Neutrophil (primary cell): ENCODE data around the gene GLS.
"Not testable (repeated sequence)": the region's sequence is repeated elsewhere in the genome, so short reads cannot be mapped to it uniquely, and the experiment has no call there.

Source experiments
- H3K27ac ChIP-seq: fragments of 200-600 bp; sonication (generic); 2 replicates; pipeline ENCODE4 v1.5.1; 2016; ENCODE audit warnings: mild to moderate bottlenecking, moderate library complexity
- H3K27me3 ChIP-seq: fragments of 200-600 bp; sonication (generic); 2 replicates; pipeline ENCODE4 v1.6.0; 2016; ENCODE audit warnings: mild to moderate bottlenecking
- H3K36me3 ChIP-seq: fragments of 200-600 bp; sonication (generic); 2 replicates; pipeline ENCODE4 v1.5.1; 2017
- H3K4me1 ChIP-seq, 2 experiments: fragments of 200-600 bp in 1 of 2; sonication (generic) in 1 of 2; 1 replicate in 1 of 2; 2 replicates in 1 of 2; pipeline versions ENCODE4 v1.5.1 to v1.6.1; 2013 to 2016; ENCODE audit warnings: low read depth in 1 of 2, low read length in 1 of 2, mild to moderate bottlenecking in 1 of 2, moderate library complexity in 1 of 2; ENCODE audit not compliant: control insufficient read depth in 1 of 2, insufficient read depth in 1 of 2
- H3K4me3 ChIP-seq, 2 experiments: fragments of 200-600 bp in 1 of 2; sonication (generic) in 1 of 2; 1 replicate in 1 of 2; 2 replicates in 1 of 2; pipeline ENCODE4 v1.5.1; 2013 to 2016; ENCODE audit warnings: low read depth in 1 of 2, low read length in 1 of 2, mild to moderate bottlenecking in 1 of 2, moderate library complexity in 1 of 2
- H3K9me3 ChIP-seq: fragments of 200-600 bp; sonication (generic); 2 replicates; pipeline ENCODE4 v1.5.1; 2016
- TF ChIP-seq, protein P1 (sequence below): fragments of 200-600 bp; sonication (generic); IDR thresholded peaks from 2 replicates; pipeline ENCODE4 v1.5.1; 2016; ENCODE audit warnings: antibody characterized with exemption

Gene GLS

DNA sequence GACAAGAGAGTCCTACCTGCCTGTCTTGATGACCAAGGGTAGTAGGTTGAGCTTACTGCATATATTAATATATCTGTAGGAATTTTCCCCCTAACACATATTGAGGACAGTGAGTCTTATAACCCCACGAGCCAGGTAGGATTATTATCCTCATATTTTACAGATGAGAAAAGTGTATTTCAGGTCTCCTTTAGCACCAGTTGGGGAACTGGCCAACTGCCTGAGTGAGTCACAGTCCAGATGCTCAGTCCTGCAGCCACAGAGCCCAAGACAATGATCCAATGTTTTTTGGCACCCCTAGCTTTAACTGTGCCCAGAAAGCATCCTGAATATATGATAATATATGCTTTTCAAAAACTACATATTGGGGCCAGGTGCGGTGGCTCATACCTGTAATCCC is 30.8 kb upstream of the GLS start:
- TF ChIP-seq, protein P1, sequence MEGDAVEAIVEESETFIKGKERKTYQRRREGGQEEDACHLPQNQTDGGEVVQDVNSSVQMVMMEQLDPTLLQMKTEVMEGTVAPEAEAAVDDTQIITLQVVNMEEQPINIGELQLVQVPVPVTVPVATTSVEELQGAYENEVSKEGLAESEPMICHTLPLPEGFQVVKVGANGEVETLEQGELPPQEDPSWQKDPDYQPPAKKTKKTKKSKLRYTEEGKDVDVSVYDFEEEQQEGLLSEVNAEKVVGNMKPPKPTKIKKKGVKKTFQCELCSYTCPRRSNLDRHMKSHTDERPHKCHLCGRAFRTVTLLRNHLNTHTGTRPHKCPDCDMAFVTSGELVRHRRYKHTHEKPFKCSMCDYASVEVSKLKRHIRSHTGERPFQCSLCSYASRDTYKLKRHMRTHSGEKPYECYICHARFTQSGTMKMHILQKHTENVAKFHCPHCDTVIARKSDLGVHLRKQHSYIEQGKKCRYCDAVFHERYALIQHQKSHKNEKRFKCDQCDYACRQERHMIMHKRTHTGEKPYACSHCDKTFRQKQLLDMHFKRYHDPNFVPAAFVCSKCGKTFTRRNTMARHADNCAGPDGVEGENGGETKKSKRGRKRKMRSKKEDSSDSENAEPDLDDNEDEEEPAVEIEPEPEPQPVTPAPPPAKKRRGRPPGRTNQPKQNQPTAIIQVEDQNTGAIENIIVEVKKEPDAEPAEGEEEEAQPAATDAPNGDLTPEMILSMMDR: no peak
- H3K4me1 ChIP-seq: no peaks in the 10 kb centered on the region
- no peaks in the 10 kb centered on the region for H3K27me3 ChIP-seq
- H3K4me3 ChIP-seq: no peak overlapping the region
- H3K36me3 ChIP-seq: no peaks in the 10 kb centered on the region
- H3K9me3 ChIP-seq: no peaks in the 10 kb centered on the region
- H3K27ac ChIP-seq: no peak overlapping the region

DNA sequence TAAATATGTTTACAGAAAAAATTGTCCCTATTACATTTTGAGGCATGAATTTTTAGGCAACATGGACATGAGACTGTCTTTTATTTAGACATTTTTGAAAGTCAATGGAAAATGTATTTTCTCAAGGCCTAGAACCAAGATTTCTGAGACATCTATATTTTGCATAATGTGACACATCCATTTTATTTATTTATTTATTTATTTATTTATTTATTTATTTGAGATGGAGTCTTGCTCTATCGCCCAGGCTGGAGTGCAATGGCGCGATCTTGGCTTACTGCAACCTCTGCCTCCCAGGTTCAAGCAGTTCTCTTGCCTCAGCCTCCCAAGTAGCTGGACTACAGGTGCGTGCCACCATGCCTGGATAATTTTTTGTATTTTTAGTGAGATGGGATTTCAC is 27.6 kb upstream of the GLS start:
- H3K4me1 ChIP-seq, H3K27me3 ChIP-seq, H3K27ac ChIP-seq, H3K36me3 ChIP-seq, H3K9me3 ChIP-seq, H3K4me3 ChIP-seq: not testable (repeated sequence)

DNA sequence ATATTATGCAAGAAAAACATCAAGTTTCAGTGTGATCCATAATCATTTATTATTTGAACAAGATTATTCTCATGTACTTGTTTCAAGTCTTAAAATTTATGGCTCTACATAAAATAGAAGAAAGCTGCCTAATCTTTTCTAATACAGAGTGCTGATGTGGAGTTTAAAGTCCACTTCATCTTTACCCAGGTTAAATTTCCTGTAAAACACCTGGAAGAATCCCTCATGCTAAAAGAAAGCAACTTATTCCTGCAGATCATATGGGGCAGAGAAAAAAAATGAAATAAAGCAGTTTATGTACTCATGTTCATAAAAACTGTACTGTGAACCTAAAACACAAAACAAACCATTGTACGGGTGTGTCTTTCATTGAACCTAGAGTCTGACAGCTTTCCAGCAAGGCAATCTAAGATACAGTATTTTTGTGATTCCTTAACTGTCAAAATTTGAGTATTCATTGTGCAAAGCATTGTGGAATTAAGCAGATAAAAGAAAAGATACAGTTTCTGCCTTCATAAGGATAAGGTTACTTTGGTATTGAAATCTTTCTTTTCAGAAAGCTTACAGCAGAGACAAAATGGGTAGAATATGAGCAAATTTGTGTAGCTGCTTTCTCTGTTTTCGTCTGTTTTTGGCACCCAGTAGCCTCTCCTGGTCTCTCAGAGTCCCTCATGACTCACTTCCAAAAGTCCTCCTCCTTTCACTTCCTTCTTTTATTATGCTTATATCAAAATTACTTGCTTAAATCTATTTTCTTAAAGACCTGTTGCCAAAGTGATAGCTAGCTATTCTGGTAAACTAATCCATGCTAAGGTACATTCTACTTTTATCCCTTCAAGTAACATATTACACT is 26.9 kb upstream of the GLS start:
- H3K27me3 ChIP-seq: no peaks in the 10 kb centered on the region
- no peak overlapping the region for H3K27ac ChIP-seq
- H3K36me3 ChIP-seq: no peaks in the 10 kb centered on the region
- H3K4me1 ChIP-seq: no peaks in the 10 kb centered on the region
- H3K4me3 ChIP-seq: no peak overlapping the region
- TF ChIP-seq, protein P1: no peak
- no peaks in the 10 kb centered on the region for H3K9me3 ChIP-seq

DNA sequence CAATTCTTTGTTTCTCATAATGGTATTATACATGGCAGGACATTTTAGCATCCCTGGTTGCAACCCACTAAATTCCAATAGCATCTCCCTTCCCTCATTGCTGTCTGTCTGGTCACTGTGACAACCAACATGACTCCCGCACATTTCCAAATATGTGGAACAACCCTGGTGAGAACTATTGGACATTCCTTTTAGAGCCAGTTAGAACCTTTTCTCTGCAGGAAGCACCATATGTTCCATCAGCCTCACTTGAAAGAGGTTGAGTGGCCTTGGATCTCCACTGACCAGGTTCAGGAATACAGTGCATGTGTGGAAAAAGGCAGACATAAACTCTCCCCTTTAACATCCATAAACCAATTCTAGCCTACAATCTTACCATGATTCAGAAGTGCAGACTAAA is 25.9 kb upstream of the GLS start:
- Histone ChIP-seq H3K4me3 (no peak overlapping the region), H3K27me3 (no peaks in the 10 kb centered on the region), H3K36me3 (no peaks in the 10 kb centered on the region), H3K27ac (no peak overlapping the region), H3K9me3 (no peaks in the 10 kb centered on the region), H3K4me1 (no peaks in the 10 kb centered on the region)
- TF ChIP-seq, protein P1: no peak

DNA sequence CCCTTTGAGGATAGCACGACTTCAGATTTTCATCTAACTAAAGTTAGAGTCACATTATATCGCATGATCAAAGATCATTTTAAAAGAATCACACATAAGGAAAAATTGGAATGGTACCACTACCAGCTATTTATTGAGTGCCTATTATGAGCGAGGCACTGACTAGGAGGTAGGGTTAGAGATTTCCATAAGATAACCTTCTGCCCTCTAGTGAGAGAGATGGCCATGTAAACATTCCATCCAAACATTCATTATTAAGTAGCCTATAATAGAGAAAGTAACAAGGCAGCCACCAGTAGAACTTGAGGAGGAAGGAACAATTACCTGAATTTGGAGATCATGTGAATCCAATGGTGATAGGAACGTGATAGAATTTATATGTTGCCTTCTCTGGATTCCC is 25.4 kb upstream of the GLS start:
- TF ChIP-seq, protein P1: no peak
- H3K4me3 ChIP-seq: no peak overlapping the region
- H3K27ac ChIP-seq: no peak overlapping the region
- H3K9me3 ChIP-seq: no peaks in the 10 kb centered on the region
- no peaks in the 10 kb centered on the region for H3K36me3 ChIP-seq
- no peaks in the 10 kb centered on the region for H3K27me3 ChIP-seq
- H3K4me1 ChIP-seq: no peaks in the 10 kb centered on the region

DNA sequence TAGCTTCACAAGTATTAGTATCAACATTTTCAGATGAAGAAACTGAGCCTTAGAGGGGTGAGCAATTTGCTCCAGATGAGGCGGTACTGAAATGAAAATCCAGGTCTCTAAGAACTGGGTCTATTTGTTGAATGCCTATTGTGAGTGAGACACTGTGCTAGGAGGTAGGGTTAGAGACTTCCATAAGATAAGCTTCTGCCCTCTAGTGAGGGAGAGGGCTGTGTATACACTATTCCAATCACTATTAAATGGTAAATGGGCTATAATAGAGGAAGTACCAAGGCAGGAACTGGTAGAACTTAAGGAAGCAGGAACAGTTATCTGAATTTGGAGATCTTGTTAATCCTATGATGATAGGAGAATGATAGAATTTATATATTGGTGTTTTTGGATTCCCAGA is 23.6 kb upstream of the GLS start:
- no peak overlapping the region for H3K27ac ChIP-seq
- H3K9me3 ChIP-seq: no peaks in the 10 kb centered on the region
- TF ChIP-seq, protein P1: no peak
- no peaks in the 10 kb centered on the region for H3K36me3 ChIP-seq
- H3K4me3 ChIP-seq: no peak overlapping the region
- H3K27me3 ChIP-seq: no peaks in the 10 kb centered on the region
- peaks cover 0 to 4% of the 10 kb centered on the region in 2 experiments for H3K4me1 ChIP-seq
